K562 (cell line): ENCODE results near the gene ZBTB8A. TPM values are rescaled to one million over a fixed set of nuclear protein-coding genes. Genes with fewer than 3 reads are reported as not detected.

Experiments used
- ATF1 ChIP-seq, 2 experiments: fragments of 450-650 bp in 1 of 2; IDR thresholded peaks; 2 replicates each; pipeline ENCODE4 v1.6.1; 2016; ENCODE audit warnings: missing compliant biosample characterization in 1 of 2, missing genetic modification characterization in 1 of 2
- ATF6 ChIP-seq: sonication (generic); formaldehyde crosslinking; IDR thresholded peaks from 2 replicates; pipeline ENCODE4 v1.4.0; 2020; ENCODE audit warnings: mild to moderate bottlenecking, missing genetic modification reagents
- BACH1 ChIP-seq: fragments of 200-800 bp; sonication (Bioruptor generic); IDR thresholded peaks from 2 replicates; pipeline ENCODE4 v1.6.1; 2016; ENCODE audit warnings: missing genetic modification characterization, missing compliant biosample characterization
- CBFA2T3 ChIP-seq: fragments of 450-650 bp; IDR thresholded peaks from 2 replicates; pipeline ENCODE4 v1.6.1; 2017
- CBX2 ChIP-seq: fragments of 200-600 bp; sonication (generic); IDR thresholded peaks from one replicate; pipeline ENCODE4 v1.6.1; 2012; ENCODE audit warnings: mild to moderate bottlenecking, low read length, inconsistent platforms; ENCODE audit not compliant: insufficient read depth, poor library complexity, severe bottlenecking
- CTBP1 ChIP-seq: fragments of 450-650 bp; IDR thresholded peaks from 2 replicates; pipeline ENCODE4 v1.6.1; 2016; ENCODE audit warnings: borderline replicate concordance
- DLX4 ChIP-seq: fragments of 250-450 bp; sonication (Bioruptor Pico); IDR thresholded peaks from 2 replicates; pipeline ENCODE4 v1.6.1; 2021; ENCODE audit warnings: mild to moderate bottlenecking
- EHMT2 ChIP-seq: fragments of 450-650 bp; IDR thresholded peaks from 2 replicates; pipeline ENCODE4 v1.6.1; 2018; ENCODE audit warnings: antibody characterized with exemption
- ETV1 ChIP-seq: fragments of 450-650 bp; conservative IDR thresholded peaks from 2 replicates; pipeline ENCODE4 v1.6.1; 2016; ENCODE audit warnings: missing genetic modification characterization, control low read depth, low read depth, missing compliant biosample characterization
- HLTF ChIP-seq: fragments of 450-650 bp; IDR thresholded peaks from 2 replicates; pipeline ENCODE4 v1.6.1; 2016
- MLLT1 ChIP-seq, 2 experiments: fragments of 450-650 bp; IDR thresholded peaks; 2 replicates each; pipeline ENCODE4 v1.6.1; 2016
- NFE2 ChIP-seq: IDR thresholded peaks from 2 replicates; pipeline ENCODE4 v1.6.1; 2014; ENCODE audit warnings: antibody characterized with exemption, low read depth
- NFIX ChIP-seq: fragments of 250-450 bp; sonication (Bioruptor Pico); IDR thresholded peaks from 2 replicates; pipeline ENCODE4 v1.4.0; 2020; ENCODE audit warnings: low read depth, mild to moderate bottlenecking, moderate library complexity
- SFPQ ChIP-seq: fragments of 200-400 bp; formaldehyde crosslinking; IDR thresholded peaks from 2 replicates; pipeline ENCODE4 v1.6.1; 2017; ENCODE audit warnings: mild to moderate bottlenecking, low read depth, low read length, moderate library complexity
- SMAD2 ChIP-seq: fragments of 150-350 bp; IDR thresholded peaks from 2 replicates; pipeline ENCODE4 v1.6.1; 2014; ENCODE audit warnings: low read depth, mild to moderate bottlenecking, low read length
- SRF ChIP-seq, 2 experiments: fragments of 250-450, 450-650 bp in 1 of 2; sonication (Bioruptor Pico) in 1 of 2; sonication (generic) in 1 of 2; formaldehyde crosslinking; IDR thresholded peaks; 2 replicates each; pipeline versions ENCODE4 v1.5.0 to v1.5.1; 2020 to 2022; ENCODE audit warnings: mild to moderate bottlenecking in 1 of 2, missing genetic modification reagents in 1 of 2
- TAL1 ChIP-seq: fragments of 450-650 bp; IDR thresholded peaks from 2 replicates; pipeline ENCODE4 v1.6.1; 2016; ENCODE audit warnings: mild to moderate bottlenecking
- ZFX ChIP-seq: sonication (generic); formaldehyde crosslinking; IDR thresholded peaks from 2 replicates; pipeline ENCODE4 v1.8.0; 2022; ENCODE audit warnings: mild to moderate bottlenecking, missing genetic modification reagents, moderate library complexity
- ZNF174 ChIP-seq: fragments of 250-450 bp; sonication (Bioruptor Pico); IDR thresholded peaks from 2 replicates; pipeline ENCODE4 v1.4.0; 2020; ENCODE audit warnings: mild to moderate bottlenecking
- ZNF23 ChIP-seq: fragments of 250-450 bp; sonication (Bioruptor Pico); IDR thresholded peaks from 2 replicates; pipeline ENCODE4 v1.4.0; 2020; ENCODE audit warnings: mild to moderate bottlenecking
- ZNF282 ChIP-seq: sonication (generic); formaldehyde crosslinking; IDR thresholded peaks from 2 replicates; pipeline ENCODE4 v1.8.1; 2023; ENCODE audit warnings: missing genetic modification reagents
- ZNF512 ChIP-seq: IDR thresholded peaks from 2 replicates; pipeline ENCODE4 v1.6.1; 2016; ENCODE audit warnings: missing genetic modification characterization, missing compliant biosample characterization
- ZZZ3 ChIP-seq: fragments of 450-650 bp; IDR thresholded peaks from 2 replicates; pipeline ENCODE4 v1.6.1; 2016; ENCODE audit warnings: antibody characterized with exemption, mild to moderate bottlenecking, moderate library complexity
- polyA plus RNA-seq, 8 experiments: library from polyadenylated mRNA; depleted of rRNA in 4 of 8; stranded (reverse) in 5 of 8; unstranded in 3 of 8; fragments of >200 nt; fragmentation: Nextera tagmentation in 2 of 8; fragmentation: Illumina TruSeq in 1 of 8; extraction: Ambion mirVana in 2 of 8; extraction: Trizol in 1 of 8; gene quantifications; 2 replicates each; pipeline versions ENCODE4 v1.2.1 to v1.2.3, GENCODE V29; 2011 to 2014; ENCODE audit warnings: inconsistent platforms in 1 of 8, missing spikeins in 1 of 8
- total RNA-seq, 7 experiments: library from RNA; depleted of rRNA in 6 of 7; stranded (reverse); fragments of >200 nt in 6 of 7; fragmentation: Illumina TruSeq in 2 of 7; extraction: Trizol in 2 of 7; gene quantifications; 2 replicates each; pipeline versions ENCODE4 v1.2.1 to v1.2.3, GENCODE V29; 2011 to 2021; ENCODE audit warnings: low replicate concordance in 1 of 7

Gene ZBTB8A
- total and polyA plus RNA-seq, 9 of the 15 experiments (the other 6 are each of a cell fraction or from before 2014, with no cell fraction given): 0.01 to 0.64 (median 0.09) TPM

- TF ChIP-seq CBX2 (no peak), ZNF512 (no peak), CTBP1 (peak; percentile 92), SRF (CRISPR knock-in tag; IDR thresholded peaks at IDR 0.05) (no peak), CBFA2T3 (peak; percentile 68), ZZZ3 (no peak), ATF6 (CRISPR knock-in tag) (no peak), ATF1 (CRISPR knock-in tag; IDR thresholded peaks at IDR 0.05) (no peak), ATF1 (tag; IDR thresholded peaks at IDR 0.05) (0 out of 2 replicates have a peak, but pooled peaks have one; percentile 14), ETV1 (tag) (no peak), DLX4 (no peak), ZNF174 (no peak), BACH1 (tag) (peak; percentile 29; the same call in 1 of the 2 replicates), EHMT2 (peak; percentile 60; the same call in 1 of the 2 replicates), MLLT1 (IDR thresholded peaks at IDR 0.05) (0 out of 4 replicates have a peak, but pooled peaks of 1 of the 2 experiments have one; percentile 17), SFPQ (no peak), ZNF23 (no peak), NFE2 (peak; percentile 70), ZNF282 (CRISPR knock-in tag) (no peak), ZFX (no peak), SMAD2 (no peak), NFIX (CRISPR knock-in tag) (no peak), HLTF (no peak), TAL1 (peak; percentile 51)
These were observed 2.5 kb upstream of the ZBTB8A start (continued) for GRCh38 chr1:32536764-32537163.
